ENCODE results near the gene COQ7.

DNA sequence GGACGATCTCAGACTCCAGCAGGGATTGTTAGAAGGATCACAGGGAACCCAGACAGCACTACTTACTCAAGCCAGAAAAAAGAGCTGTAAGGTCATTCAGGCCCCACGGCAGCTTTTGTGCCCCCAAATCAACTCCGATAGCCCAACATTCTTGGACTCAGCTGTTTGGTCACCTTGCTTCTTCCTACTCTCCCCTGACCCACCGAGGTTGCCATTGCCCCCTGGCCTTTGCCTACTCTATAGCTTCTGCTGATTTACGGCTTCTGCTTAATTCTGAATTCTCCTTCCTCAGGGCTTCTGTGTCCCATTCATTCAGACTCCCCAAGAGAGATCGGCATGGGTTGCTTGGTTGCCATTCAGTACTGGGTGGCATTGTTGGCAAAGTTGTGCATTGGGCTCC is 37.7 kb downstream of the COQ7 start:
- TF ChIP-seq, protein P1, sequence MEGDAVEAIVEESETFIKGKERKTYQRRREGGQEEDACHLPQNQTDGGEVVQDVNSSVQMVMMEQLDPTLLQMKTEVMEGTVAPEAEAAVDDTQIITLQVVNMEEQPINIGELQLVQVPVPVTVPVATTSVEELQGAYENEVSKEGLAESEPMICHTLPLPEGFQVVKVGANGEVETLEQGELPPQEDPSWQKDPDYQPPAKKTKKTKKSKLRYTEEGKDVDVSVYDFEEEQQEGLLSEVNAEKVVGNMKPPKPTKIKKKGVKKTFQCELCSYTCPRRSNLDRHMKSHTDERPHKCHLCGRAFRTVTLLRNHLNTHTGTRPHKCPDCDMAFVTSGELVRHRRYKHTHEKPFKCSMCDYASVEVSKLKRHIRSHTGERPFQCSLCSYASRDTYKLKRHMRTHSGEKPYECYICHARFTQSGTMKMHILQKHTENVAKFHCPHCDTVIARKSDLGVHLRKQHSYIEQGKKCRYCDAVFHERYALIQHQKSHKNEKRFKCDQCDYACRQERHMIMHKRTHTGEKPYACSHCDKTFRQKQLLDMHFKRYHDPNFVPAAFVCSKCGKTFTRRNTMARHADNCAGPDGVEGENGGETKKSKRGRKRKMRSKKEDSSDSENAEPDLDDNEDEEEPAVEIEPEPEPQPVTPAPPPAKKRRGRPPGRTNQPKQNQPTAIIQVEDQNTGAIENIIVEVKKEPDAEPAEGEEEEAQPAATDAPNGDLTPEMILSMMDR (conservative IDR thresholded peaks at IDR 0.05): no peak
- no peak for TF ChIP-seq ZFX (IDR thresholded peaks at IDR 0.05)
